Left ventricle myocardium superior (tissue), 1 donor: ENCODE results near the gene AHDC1. TPM values are rescaled to one million over a fixed set of nuclear protein-coding genes. Genes with fewer than 3 reads are reported as not detected.
"Not testable (repeated sequence)": the region's sequence is repeated elsewhere in the genome, so short reads cannot be mapped to it uniquely, and the experiment has no call there.

ENCODE experiments used
- ATAC-seq: fragments of 200-7000 bp; cut with Tn5 transposase; one replicate; pipeline ENCODE4 v1.9.1; 2020; ENCODE audit warnings: mild to moderate bottlenecking, moderate library complexity
- DNase-seq: peaks from one replicate; pipeline ENCODE4 v3.0.0-alpha.2; 2020
- intact Hi-C: fragments of 100-400 bp; cut with micrococcal nuclease; formaldehyde crosslinking; loops from one replicate; pipeline ENCODE4 v1.11.0; 2022
- long read RNA-seq: library from polyadenylated mRNA; unstranded; transcript quantifications from one replicate; pipeline ENCODE4 v2.0.0, GENCODE V29; 2021
- total RNA-seq: library from RNA; stranded (reverse); fragmentation: NEBNext Ultra II Directional; extraction: Animal tissue kit (Norgen Biotek cat#: 25700); gene quantifications from one replicate; pipeline ENCODE4 v1.2.1, GENCODE V29; 2021
- donor health status: DM: no; HTN: yes; CAD: no; lungs with severe emphysema.

AHDC1 gene
- total RNA-seq, result 42.8 TPM
- long read RNA-seq, partial matches to known transcripts, result 16 of 24 reads
- long read RNA-seq, other reads (novel, unspliced or antisense), result 8 of 24 reads

- intact Hi-C loops, result loop anchor here (5.0 kb wide), 1 partner anchor 42 kb away; no protein-coding TSS in a partner anchor
- ATAC-seq (peak; percentile 72), DNase-seq (peak; percentile 96)
These were observed at the start of gene AHDC1 for GRCh38 chr1:27603681-27604578. Gene AHDC1, minus strand, starts transcription at chr1:27604144. Its CDS starts 52,029 bp downstream, at chr1:27552115.

GRCh38 chr1:27652111-27652864, 48.3 kb upstream of the AHDC1 start:
- no peak for DNase-seq
- intact Hi-C loops, result no loop called here
- ATAC-seq, result no peak

GRCh38 chr1:27650539-27651175, 46.7 kb upstream of the AHDC1 start:
- DNase-seq (no peak), ATAC-seq (peak; percentile 47)
- intact Hi-C loops, result no loop called here

GRCh38 chr1:27650171-27650538, 46.2 kb upstream of the AHDC1 start:
- intact Hi-C loops, result no loop called here
- no peak for ATAC-seq
- no peak for DNase-seq

- no peak for DNase-seq
- intact Hi-C loops, result no loop called here
These were observed 45.3 kb upstream of the AHDC1 start for GRCh38 chr1:27649306-27649635.

GRCh38 chr1:27648602-27649305, 44.8 kb upstream of the AHDC1 start:
- ATAC-seq (peak; percentile 75), DNase-seq (no peak)
- intact Hi-C loops, result no loop called here

More at GRCh38 chr1:27649306-27649635, 45.3 kb upstream of the AHDC1 start:
- ATAC-seq, result no peak

- intact Hi-C loops, result no loop called here
- ATAC-seq (no peak), DNase-seq (no peak)
These were observed 43.4 kb upstream of the AHDC1 start for GRCh38 chr1:27647328-27647727.

GRCh38 chr1:27646676-27647075, 42.7 kb upstream of the AHDC1 start:
- DNase-seq, result peak; percentile 55
- intact Hi-C loops, result no loop called here
- peak; percentile 47 for ATAC-seq

GRCh38 chr1:27645071-27645415, 41.1 kb upstream of the AHDC1 start:
- DNase-seq, result no peak
- intact Hi-C loops, result no loop called here
- no peak for ATAC-seq

GRCh38 chr1:27644369-27645070, 40.6 kb upstream of the AHDC1 start:
- DNase-seq (no peak), ATAC-seq (no peak)
- intact Hi-C loops, result no loop called here

GRCh38 chr1:27643600-27644368, 39.8 kb upstream of the AHDC1 start:
- ATAC-seq, result peak; percentile 63
- peak; percentile 65 for DNase-seq
- intact Hi-C loops, result no loop called here

GRCh38 chr1:27640514-27640913, 36.6 kb upstream of the AHDC1 start:
- ATAC-seq, intact Hi-C loops, DNase-seq: not testable (repeated sequence)

GRCh38 chr1:27638805-27639204, 34.9 kb upstream of the AHDC1 start:
- DNase-seq (no peak), ATAC-seq (no peak)

GRCh38 chr1:27638047-27638734, 34.2 kb upstream of the AHDC1 start:
- intact Hi-C loops, result no loop called here
- no peak for ATAC-seq
- no peak for DNase-seq

More at GRCh38 chr1:27638805-27639204, 34.9 kb upstream of the AHDC1 start:
- intact Hi-C loops, result no loop called here

- DNase-seq (no peak), ATAC-seq (no peak)
- intact Hi-C loops, result no loop called here
These were observed 31.6 kb upstream of the AHDC1 start for GRCh38 chr1:27635396-27636142.

- ATAC-seq (peak; percentile 9), DNase-seq (peak; percentile 67)
- intact Hi-C loops, result no loop called here
These were observed 31.0 kb upstream of the AHDC1 start, which contains the start of gene FGR for GRCh38 chr1:27634985-27635367. Gene FGR, minus strand, starts transcription at chr1:27635185. Its CDS starts 11,269 bp downstream, at chr1:27623916.
